Measurements from ENCODE around the gene TNFRSF8.

- TF ChIP-seq, protein P1, sequence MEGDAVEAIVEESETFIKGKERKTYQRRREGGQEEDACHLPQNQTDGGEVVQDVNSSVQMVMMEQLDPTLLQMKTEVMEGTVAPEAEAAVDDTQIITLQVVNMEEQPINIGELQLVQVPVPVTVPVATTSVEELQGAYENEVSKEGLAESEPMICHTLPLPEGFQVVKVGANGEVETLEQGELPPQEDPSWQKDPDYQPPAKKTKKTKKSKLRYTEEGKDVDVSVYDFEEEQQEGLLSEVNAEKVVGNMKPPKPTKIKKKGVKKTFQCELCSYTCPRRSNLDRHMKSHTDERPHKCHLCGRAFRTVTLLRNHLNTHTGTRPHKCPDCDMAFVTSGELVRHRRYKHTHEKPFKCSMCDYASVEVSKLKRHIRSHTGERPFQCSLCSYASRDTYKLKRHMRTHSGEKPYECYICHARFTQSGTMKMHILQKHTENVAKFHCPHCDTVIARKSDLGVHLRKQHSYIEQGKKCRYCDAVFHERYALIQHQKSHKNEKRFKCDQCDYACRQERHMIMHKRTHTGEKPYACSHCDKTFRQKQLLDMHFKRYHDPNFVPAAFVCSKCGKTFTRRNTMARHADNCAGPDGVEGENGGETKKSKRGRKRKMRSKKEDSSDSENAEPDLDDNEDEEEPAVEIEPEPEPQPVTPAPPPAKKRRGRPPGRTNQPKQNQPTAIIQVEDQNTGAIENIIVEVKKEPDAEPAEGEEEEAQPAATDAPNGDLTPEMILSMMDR (IDR thresholded peaks at IDR 0.05; ENCODE audit: low read depth, low read length, poor library complexity, severe bottlenecking) = no peak
- TF ChIP-seq EZH2phosphoT487 (IDR thresholded peaks at IDR 0.05; ENCODE audit: borderline replicate concordance, low read length) = no peak
Measured at GRCh38 chr1:12076425-12077005, 13.4 kb downstream of the TNFRSF8 start.
